ENCODE data around the gene APOOL.

Gene APOOL

GRCh38 chrX:84993150-84993549 lies 10.5 kb upstream of the APOOL start:
- Histone ChIP-seq H3K4me1 (ENCODE audit: control insufficient read depth, insufficient read depth, low read depth, low read length) (no peaks in the 10 kb centered on the region), H2BK12ac (ENCODE audit: low read length in 2 of 2) (no peak overlapping the region), H3K27me3 (ENCODE audit: control insufficient read depth in 1 of 2, insufficient read depth in 1 of 2, low read length in 2 of 2) (peaks cover 0 to 3% of the 10 kb centered on the region in 2 experiments), H3K4ac (ENCODE audit: low read depth in 1 of 2, low read length in 2 of 2) (no peak overlapping the region), H2BK120ac (ENCODE audit: low read depth, low read length) (no peak overlapping the region), H2BK15ac (ENCODE audit: low read depth, poor library complexity, severe bottlenecking) (no peak overlapping the region), H2BK5ac (ENCODE audit: low read depth, low read length, poor library complexity, severe bottlenecking) (no peak overlapping the region), H2AFZ (ENCODE audit: low read depth, low read length) (no peak overlapping the region), H3K23ac (ENCODE audit: low read length in 2 of 2) (no peak overlapping the region), H3K27ac (ENCODE audit: low read length, poor library complexity, severe bottlenecking) (no peak overlapping the region), H4K91ac (ENCODE audit: low read length) (no peak overlapping the region), H3K4me3 (ENCODE audit: insufficient read depth in 1 of 2, low read depth in 1 of 2, low read length in 2 of 2) (no peak overlapping the region), H3K9ac (ENCODE audit: low read length) (no peak overlapping the region), H3K9me3 (ENCODE audit: control insufficient read depth, low read length) (no peaks in the 10 kb centered on the region), H3K14ac (ENCODE audit: low read length in 2 of 2) (no peak overlapping the region), H2AK5ac (ENCODE audit: low read length, severe bottlenecking) (no peak overlapping the region), H3K79me1 (replicated peaks; ENCODE audit: low read length, poor library complexity, severe bottlenecking) (no peaks in the 10 kb centered on the region), H3K18ac (ENCODE audit: low read depth in 1 of 2, low read length in 2 of 2) (no peak overlapping the region), H4K8ac (ENCODE audit: low read length) (no peak overlapping the region), H3K4me2 (ENCODE audit: low read length, poor library complexity, severe bottlenecking) (no peak overlapping the region), H3K36me3 (ENCODE audit: control insufficient read depth in 1 of 2, insufficient read depth in 2 of 2, low read depth in 1 of 2, low read length in 2 of 2) (no peaks in the 10 kb centered on the region)
- no CpG with 5 or more reads among the region's 1 CpG for WGBS
- no peak for DNase-seq

- H2BK15ac ChIP-seq (ENCODE audit: low read depth, poor library complexity, severe bottlenecking) = no peak overlapping the region
- H4K91ac ChIP-seq (ENCODE audit: low read length) = no peak overlapping the region
- no peak overlapping the region for H2BK5ac ChIP-seq (ENCODE audit: low read depth, low read length, poor library complexity, severe bottlenecking)
- H3K4me1 ChIP-seq (ENCODE audit: control insufficient read depth, insufficient read depth, low read depth, low read length) = no peaks in the 10 kb centered on the region
- WGBS = no CpG with 5 or more reads among the region's 1 CpG
- no peak overlapping the region for H3K4me2 ChIP-seq (ENCODE audit: low read length, poor library complexity, severe bottlenecking)
- no peak overlapping the region for H2AK5ac ChIP-seq (ENCODE audit: low read length, severe bottlenecking)
- H2AFZ ChIP-seq (ENCODE audit: low read depth, low read length) = no peak overlapping the region
- H3K18ac ChIP-seq (ENCODE audit: low read depth in 1 of 2, low read length in 2 of 2) = no peak overlapping the region
- no peak overlapping the region for H4K8ac ChIP-seq (ENCODE audit: low read length)
- no peak overlapping the region for H3K4ac ChIP-seq (ENCODE audit: low read depth in 1 of 2, low read length in 2 of 2)
- no peak for DNase-seq
- H3K9me3 ChIP-seq (ENCODE audit: control insufficient read depth, low read length) = no peaks in the 10 kb centered on the region
- H3K27me3 ChIP-seq (ENCODE audit: control insufficient read depth in 1 of 2, insufficient read depth in 1 of 2, low read length in 2 of 2) = no peaks in the 10 kb centered on the region
- H2BK12ac ChIP-seq (ENCODE audit: low read length in 2 of 2) = no peak overlapping the region
- H3K36me3 ChIP-seq (ENCODE audit: control insufficient read depth in 1 of 2, insufficient read depth in 2 of 2, low read depth in 1 of 2, low read length in 2 of 2) = no peaks in the 10 kb centered on the region
- H3K14ac ChIP-seq (ENCODE audit: low read length in 2 of 2) = no peak overlapping the region
- no peak overlapping the region for H3K27ac ChIP-seq (ENCODE audit: low read length, poor library complexity, severe bottlenecking)
- H3K4me3 ChIP-seq (ENCODE audit: insufficient read depth in 1 of 2, low read depth in 1 of 2, low read length in 2 of 2) = no peak overlapping the region
- no peak overlapping the region for H3K9ac ChIP-seq (ENCODE audit: low read length)
- H3K79me1 ChIP-seq (replicated peaks; ENCODE audit: low read length, poor library complexity, severe bottlenecking) = no peaks in the 10 kb centered on the region
- no peak overlapping the region for H3K23ac ChIP-seq (ENCODE audit: low read length in 2 of 2)
- H2BK120ac ChIP-seq (ENCODE audit: low read depth, low read length) = no peak overlapping the region
These were observed 2.3 kb upstream of the APOOL start for GRCh38 chrX:85001344-85001743.

- H3K79me1 ChIP-seq (replicated peaks; ENCODE audit: low read length, poor library complexity, severe bottlenecking) = peaks cover 1% of the 10 kb centered on the region
- H3K36me3 ChIP-seq (ENCODE audit: control insufficient read depth in 1 of 2, insufficient read depth in 2 of 2, low read depth in 1 of 2, low read length in 2 of 2) = no peaks in the 10 kb centered on the region
- H3K4me1 ChIP-seq (ENCODE audit: control insufficient read depth, insufficient read depth, low read depth, low read length) = no peaks in the 10 kb centered on the region
- H3K14ac ChIP-seq (ENCODE audit: low read length in 2 of 2) = no peak overlapping the region
- no peak overlapping the region for H2AK5ac ChIP-seq (ENCODE audit: low read length, severe bottlenecking)
- no peak overlapping the region for H2BK15ac ChIP-seq (ENCODE audit: low read depth, poor library complexity, severe bottlenecking)
- no peak overlapping the region for H3K4ac ChIP-seq (ENCODE audit: low read depth in 1 of 2, low read length in 2 of 2)
- H3K27me3 ChIP-seq (ENCODE audit: control insufficient read depth in 1 of 2, insufficient read depth in 1 of 2, low read length in 2 of 2) = no peaks in the 10 kb centered on the region
- peak; percentile 27 for DNase-seq
- 22% methylated on average over 11 of the region's 11 CpGs for WGBS
- H2BK120ac ChIP-seq (ENCODE audit: low read depth, low read length) = no peak overlapping the region
- peak overlapping the region; percentile 57 to 88 for H3K4me3 ChIP-seq (ENCODE audit: insufficient read depth in 1 of 2, low read depth in 1 of 2, low read length in 2 of 2)
- no peak overlapping the region for H2AFZ ChIP-seq (ENCODE audit: low read depth, low read length)
- no peaks in the 10 kb centered on the region for H3K9me3 ChIP-seq (ENCODE audit: control insufficient read depth, low read length)
- H2BK12ac ChIP-seq (ENCODE audit: low read length in 2 of 2) = no peak overlapping the region
- H3K18ac ChIP-seq (ENCODE audit: low read depth in 1 of 2, low read length in 2 of 2) = peak overlapping the region in 1 of 2 experiments; percentile 24
- H3K23ac ChIP-seq (ENCODE audit: low read length in 2 of 2) = no peak overlapping the region
- no peak overlapping the region for H4K91ac ChIP-seq (ENCODE audit: low read length)
- H4K8ac ChIP-seq (ENCODE audit: low read length) = no peak overlapping the region
- H3K27ac ChIP-seq (ENCODE audit: low read length, poor library complexity, severe bottlenecking) = peak overlapping the region; percentile 65
- H3K9ac ChIP-seq (ENCODE audit: low read length) = peak overlapping the region; percentile 93
- peak overlapping the region; percentile 31 for H3K4me2 ChIP-seq (ENCODE audit: low read length, poor library complexity, severe bottlenecking)
- H2BK5ac ChIP-seq (ENCODE audit: low read depth, low read length, poor library complexity, severe bottlenecking) = no peak overlapping the region
These were observed 578 bp downstream of the APOOL start for GRCh38 chrX:85004255-85004654.

- no peak overlapping the region for H3K4me2 ChIP-seq (ENCODE audit: low read length, poor library complexity, severe bottlenecking)
- H2BK12ac ChIP-seq (ENCODE audit: low read length in 2 of 2) = no peak overlapping the region
- no peak overlapping the region for H2BK120ac ChIP-seq (ENCODE audit: low read depth, low read length)
- H4K91ac ChIP-seq (ENCODE audit: low read length) = no peak overlapping the region
- H3K36me3 ChIP-seq (ENCODE audit: control insufficient read depth in 1 of 2, insufficient read depth in 2 of 2, low read depth in 1 of 2, low read length in 2 of 2) = no peaks in the 10 kb centered on the region
- no peak overlapping the region for H4K8ac ChIP-seq (ENCODE audit: low read length)
- no peak overlapping the region for H3K9ac ChIP-seq (ENCODE audit: low read length)
- no peaks in the 10 kb centered on the region for H3K4me1 ChIP-seq (ENCODE audit: control insufficient read depth, insufficient read depth, low read depth, low read length)
- WGBS = 96% methylated on average over 2 of the region's 2 CpGs
- H3K79me1 ChIP-seq (replicated peaks; ENCODE audit: low read length, poor library complexity, severe bottlenecking) = peaks cover 5% of the 10 kb centered on the region
- no peak overlapping the region for H2AK5ac ChIP-seq (ENCODE audit: low read length, severe bottlenecking)
- no peak overlapping the region for H3K4me3 ChIP-seq (ENCODE audit: insufficient read depth in 1 of 2, low read depth in 1 of 2, low read length in 2 of 2)
- peaks cover 6% of the 10 kb centered on the region for H3K9me3 ChIP-seq (ENCODE audit: control insufficient read depth, low read length)
- DNase-seq = no peak
- no peaks in the 10 kb centered on the region for H3K27me3 ChIP-seq (ENCODE audit: control insufficient read depth in 1 of 2, insufficient read depth in 1 of 2, low read length in 2 of 2)
- H3K14ac ChIP-seq (ENCODE audit: low read length in 2 of 2) = no peak overlapping the region
- no peak overlapping the region for H3K27ac ChIP-seq (ENCODE audit: low read length, poor library complexity, severe bottlenecking)
- H2BK5ac ChIP-seq (ENCODE audit: low read depth, low read length, poor library complexity, severe bottlenecking) = no peak overlapping the region
- no peak overlapping the region for H2BK15ac ChIP-seq (ENCODE audit: low read depth, poor library complexity, severe bottlenecking)
- H3K4ac ChIP-seq (ENCODE audit: low read depth in 1 of 2, low read length in 2 of 2) = no peak overlapping the region
- no peak overlapping the region for H3K18ac ChIP-seq (ENCODE audit: low read depth in 1 of 2, low read length in 2 of 2)
- no peak overlapping the region for H2AFZ ChIP-seq (ENCODE audit: low read depth, low read length)
- H3K23ac ChIP-seq (ENCODE audit: low read length in 2 of 2) = no peak overlapping the region
These were observed 8.4 kb downstream of the APOOL start for GRCh38 chrX:85012098-85012497.

Measured in mesenchymal stem cell (in vitro differentiated cells and primary cell).